ENCODE results near the gene POU6F2. TPM values are rescaled to one million over a fixed set of nuclear protein-coding genes. Genes with fewer than 3 reads are reported as not detected.

Gene POU6F2
- total RNA-seq, 1 experiment from 2014 or later, result not detected

GRCh38 chr7:39084349-39084748 lies 106.6 kb downstream of the POU6F2 start:
- Histone ChIP-seq H3K4me3 (ENCODE audit: low read depth in 2 of 2, low read length in 2 of 2) (no peak overlapping the region), H3K36me3 (ENCODE audit: control insufficient read depth, insufficient read depth, low read length) (no peaks in the 10 kb centered on the region), H3K27ac (ENCODE audit: low read length) (no peak overlapping the region), H3K4me1 (ENCODE audit: control insufficient read depth, insufficient read depth, low read length) (no peaks in the 10 kb centered on the region), H3K27me3 (ENCODE audit: control insufficient read depth, insufficient read depth, low read length) (peaks cover 10% of the 10 kb centered on the region), H3K9me3 (ENCODE audit: control insufficient read depth, insufficient read depth, low read depth, low read length) (no peaks in the 10 kb centered on the region)
- in situ Hi-C loops (cut with HindIII; ENCODE audit: low pct_unique_long_range_greater_than_20kb, low sequenced_read_pairs), result no loop called here
- DNase-seq (ENCODE audit: low read depth, low spot score), result no peak
- intact Hi-C loops (cut with micrococcal nuclease; ENCODE audit: unreplicated experiment), result no loop called here
- ChIA-PET CTCF (no interaction called here), POLR2A (no interaction called here)
- no TSS peak for BruUV-seq (replicated peaks)
- ATAC-seq, result no peak
- no peak for TF ChIP-seq POLR2AphosphoS5 (IDR thresholded peaks at IDR 0.05; ENCODE audit: low read depth, low read length)

GRCh38 chr7:39085189-39085588 lies 107.5 kb downstream of the POU6F2 start:
- TF ChIP-seq REST (IDR thresholded peaks at IDR 0.05; ENCODE audit: insufficient read depth in 1 of 2, low read depth in 2 of 2, low read length in 1 of 2) (no peak), TCF7L2 (IDR thresholded peaks at IDR 0.05; ENCODE audit: low read depth, low read length) (no peak), POLR2AphosphoS5 (IDR thresholded peaks at IDR 0.05; ENCODE audit: low read depth, low read length) (no peak), SIN3A (IDR thresholded peaks at IDR 0.05; ENCODE audit: borderline replicate concordance, insufficient read depth, low read depth, low read length) (no peak), CTCF (IDR thresholded peaks at IDR 0.05) (no peak)
- H3K9me3 ChIP-seq (ENCODE audit: control insufficient read depth, insufficient read depth, low read depth, low read length), result no peaks in the 10 kb centered on the region
- no TSS peak for BruUV-seq (replicated peaks)
- no peaks in the 10 kb centered on the region for H3K36me3 ChIP-seq (ENCODE audit: control insufficient read depth, insufficient read depth, low read length)
- H3K27me3 ChIP-seq (ENCODE audit: control insufficient read depth, insufficient read depth, low read length), result peaks cover 10% of the 10 kb centered on the region
- POLR2A ChIA-PET, result no interaction called here
- no peak overlapping the region for H3K4me3 ChIP-seq (ENCODE audit: low read depth in 2 of 2, low read length in 2 of 2)
- H3K4me1 ChIP-seq (ENCODE audit: control insufficient read depth, insufficient read depth, low read length), result no peaks in the 10 kb centered on the region
- CTCF ChIA-PET, result interaction anchor here (0.6 kb wide), 2 partner anchors 79 to 138 kb away, joined by 4 to 5 read pairs; no protein-coding TSS in a partner anchor
- ATAC-seq (no peak), DNase-seq (ENCODE audit: low read depth, low spot score) (no peak)
- intact Hi-C loops (cut with micrococcal nuclease; ENCODE audit: unreplicated experiment) (no loop called here), in situ Hi-C loops (cut with HindIII; ENCODE audit: low pct_unique_long_range_greater_than_20kb, low sequenced_read_pairs) (no loop called here)
- no peak overlapping the region for H3K27ac ChIP-seq (ENCODE audit: low read length)

GRCh38 chr7:39085590-39086049 lies 107.9 kb downstream of the POU6F2 start:
- H3K27me3 ChIP-seq (ENCODE audit: control insufficient read depth, insufficient read depth, low read length), result peaks cover 10% of the 10 kb centered on the region
- intact Hi-C loops (cut with micrococcal nuclease; ENCODE audit: unreplicated experiment) (no loop called here), in situ Hi-C loops (cut with HindIII; ENCODE audit: low pct_unique_long_range_greater_than_20kb, low sequenced_read_pairs) (no loop called here)
- BruUV-seq (replicated peaks), result no TSS peak
- no peak for DNase-seq (ENCODE audit: low read depth, low spot score)
- no peak overlapping the region for H3K27ac ChIP-seq (ENCODE audit: low read length)
- no peak overlapping the region for H3K4me3 ChIP-seq (ENCODE audit: low read depth in 2 of 2, low read length in 2 of 2)
- no peaks in the 10 kb centered on the region for H3K9me3 ChIP-seq (ENCODE audit: control insufficient read depth, insufficient read depth, low read depth, low read length)
- CTCF ChIA-PET, result interaction anchor here (0.6 kb wide), 2 partner anchors 80 to 138 kb away, joined by 4 to 5 read pairs; no protein-coding TSS in a partner anchor
- POLR2A ChIA-PET, result no interaction called here
- H3K4me1 ChIP-seq (ENCODE audit: control insufficient read depth, insufficient read depth, low read length), result no peaks in the 10 kb centered on the region
- no peak for ATAC-seq
- TF ChIP-seq CTCF (IDR thresholded peaks at IDR 0.05) (no peak), POLR2AphosphoS5 (IDR thresholded peaks at IDR 0.05; ENCODE audit: low read depth, low read length) (no peak), TCF7L2 (IDR thresholded peaks at IDR 0.05; ENCODE audit: low read depth, low read length) (no peak), SIN3A (IDR thresholded peaks at IDR 0.05; ENCODE audit: borderline replicate concordance, insufficient read depth, low read depth, low read length) (no peak), REST (IDR thresholded peaks at IDR 0.05; ENCODE audit: insufficient read depth in 1 of 2, low read depth in 2 of 2, low read length in 1 of 2) (no peak)
- no peaks in the 10 kb centered on the region for H3K36me3 ChIP-seq (ENCODE audit: control insufficient read depth, insufficient read depth, low read length)
